Activated CD8-positive, alpha-beta memory T cell treated with anti-CD3 and anti-CD28 coated beads, Interleukin-2, amount 50 U/mL, for 48 hours (primary cell): Measurements from ENCODE around the gene MAPKAP1.
"Not testable (repeated sequence)": the region's sequence is repeated elsewhere in the genome, so short reads cannot be mapped to it uniquely, and the experiment has no call there.

Experiments
- DNase-seq: peaks from one replicate; pipeline ENCODE4 v3.0.0-alpha.2; 2020

MAPKAP1 gene

DNA sequence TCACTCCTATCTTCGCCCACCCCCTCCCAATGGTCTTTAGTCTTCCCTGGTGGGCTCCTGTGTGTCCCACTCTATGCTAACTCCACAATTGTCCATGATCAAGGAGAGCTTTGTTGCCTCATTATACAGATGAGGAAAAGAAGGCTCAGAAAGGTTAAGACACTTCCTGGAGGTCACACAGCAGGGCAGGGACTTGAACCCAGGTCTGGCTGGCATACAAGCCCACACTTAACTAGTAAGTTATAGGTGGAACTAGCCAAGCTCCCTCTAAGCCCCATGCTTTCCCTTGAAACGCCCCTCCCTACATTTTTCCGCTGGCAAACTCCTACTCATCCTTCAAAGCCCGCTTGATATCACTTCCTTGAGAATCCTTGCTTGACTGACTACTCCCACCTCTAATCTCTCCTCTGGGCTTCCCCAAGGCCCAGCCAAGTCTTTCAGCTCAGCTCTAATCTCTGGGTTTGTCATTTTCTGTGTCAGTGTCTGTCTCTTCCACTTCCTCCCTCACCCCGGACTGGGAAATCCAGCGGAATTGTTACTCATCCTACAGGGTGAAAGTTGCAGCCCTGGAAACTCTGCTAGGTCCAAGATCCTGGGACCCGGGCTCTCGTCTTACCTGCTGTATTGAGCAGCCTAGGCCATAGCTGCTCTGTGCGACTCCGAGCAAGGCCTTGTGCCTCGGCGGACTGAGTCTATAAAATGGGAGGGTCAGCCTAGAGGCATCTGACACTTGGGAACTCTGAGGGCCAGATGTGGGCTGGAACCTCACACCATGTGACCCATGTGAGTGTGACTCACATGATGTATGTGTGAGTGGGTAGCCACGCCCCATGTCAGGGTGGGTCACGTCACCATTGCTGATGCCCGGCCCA is 300.8 kb downstream of the MAPKAP1 start:
- DNase-seq: no peak

DNA sequence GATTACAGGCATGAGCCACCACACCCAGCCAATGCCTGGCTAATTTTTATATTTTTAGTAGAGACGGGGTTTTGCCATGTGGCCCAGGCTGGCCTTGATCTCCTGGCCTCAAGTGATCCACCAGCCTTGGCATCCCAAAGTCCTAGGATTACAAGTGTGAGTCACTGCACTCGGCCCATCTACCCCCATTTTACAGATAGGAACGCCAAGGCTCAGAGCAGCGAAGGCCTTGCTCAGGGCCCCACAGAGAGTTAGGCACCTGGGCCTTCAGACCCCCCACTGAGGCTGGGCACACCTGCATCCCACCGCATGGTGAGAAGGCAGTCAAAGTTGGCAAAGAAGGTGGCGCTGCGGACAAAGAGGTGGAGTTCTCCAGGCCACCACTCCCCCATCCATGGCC is 302.3 kb downstream of the MAPKAP1 start:
- no peak for DNase-seq

DNA sequence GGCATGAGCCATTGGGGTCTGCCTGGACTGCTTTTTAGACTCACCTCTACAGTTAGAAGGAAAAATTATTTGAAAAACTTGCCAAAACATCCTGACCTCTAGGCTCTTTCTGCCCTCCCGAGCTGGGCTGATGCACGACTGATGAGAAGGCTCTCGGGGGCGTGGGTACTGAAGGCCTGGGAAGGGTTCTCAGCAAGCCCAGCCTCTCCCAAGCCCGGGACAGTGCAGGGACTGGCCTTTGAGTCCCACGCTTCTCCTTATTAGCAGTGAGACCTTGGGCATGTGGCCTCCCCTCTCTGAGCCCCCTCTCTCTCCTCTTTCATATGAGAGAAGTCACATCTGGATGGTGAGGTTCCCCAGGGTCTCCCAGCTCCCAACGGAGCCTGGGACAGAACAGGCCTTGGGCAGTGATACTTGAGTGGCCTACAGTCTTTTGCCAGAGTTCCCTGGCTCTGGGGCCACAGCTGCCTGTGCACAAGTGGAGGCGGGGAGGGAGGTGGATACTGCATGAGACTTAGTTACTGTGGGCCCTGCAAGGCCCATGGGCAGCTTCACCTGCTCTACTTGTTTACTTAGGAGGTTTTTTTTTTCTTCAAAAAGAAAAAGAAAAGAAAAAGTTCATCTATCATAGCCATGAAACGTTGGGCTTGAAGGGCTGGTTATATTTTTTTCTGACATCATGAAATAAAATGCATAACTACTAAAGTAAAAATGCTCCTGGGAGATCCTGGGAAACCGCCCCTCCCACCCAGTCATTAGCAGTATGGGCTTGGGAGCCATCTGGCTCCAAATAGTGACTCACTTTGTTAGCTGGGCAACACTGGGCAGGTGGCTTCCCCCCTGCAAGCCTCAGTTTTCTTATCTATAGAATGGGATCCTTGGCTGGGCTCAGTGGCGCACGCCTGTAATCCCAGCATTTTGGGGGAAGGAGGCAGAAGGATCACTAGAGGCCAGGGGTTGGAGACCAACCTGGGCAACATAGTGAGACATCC is 306.0 kb downstream of the MAPKAP1 start:
- DNase-seq: no peak

- not testable (repeated sequence) for DNase-seq
Measured at GRCh38 chr9:125400232-125400631, 306.8 kb downstream of the MAPKAP1 start.

DNA sequence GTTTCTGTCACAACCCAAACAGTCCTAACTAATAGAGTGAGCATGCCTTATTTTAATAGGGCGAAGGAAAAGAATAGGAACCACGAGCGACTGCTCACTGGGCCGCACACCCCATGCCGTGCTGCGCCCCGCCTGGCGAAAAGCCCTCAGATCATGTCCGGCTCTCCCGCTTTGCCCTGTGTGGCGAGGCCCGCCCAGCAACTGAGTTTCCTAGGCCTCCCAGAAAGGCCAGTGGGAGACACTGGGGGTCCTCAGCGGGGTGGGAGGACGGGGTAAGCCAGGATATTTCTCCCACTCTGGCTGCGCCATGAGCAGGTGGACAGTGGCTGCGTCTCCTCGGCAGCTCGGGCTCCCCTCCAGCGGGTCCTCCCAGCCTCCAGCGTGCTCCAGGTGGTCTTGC is 307.3 kb downstream of the MAPKAP1 start:
- DNase-seq: no peak

GRCh38 chr9:125399165-125399564 is 307.8 kb downstream of the MAPKAP1 start:
- no peak for DNase-seq

DNA sequence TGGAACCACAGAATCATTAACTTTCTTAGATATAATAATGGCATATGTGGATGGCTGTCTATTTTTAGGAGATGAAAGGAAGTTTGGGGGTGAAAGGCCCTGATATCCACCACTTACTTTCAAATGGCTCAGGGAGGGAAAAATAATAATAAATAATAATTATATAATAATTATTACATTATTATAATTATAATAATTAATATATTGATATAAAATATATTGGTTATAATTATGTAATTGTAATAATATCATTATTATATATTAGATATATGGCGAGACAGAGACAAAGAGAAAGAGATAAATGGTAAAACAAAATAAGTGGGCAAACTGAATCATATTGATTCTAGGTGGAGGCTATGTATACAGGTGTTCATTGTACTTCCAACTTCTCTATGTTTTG is 308.8 kb downstream of the MAPKAP1 start:
- no peak for DNase-seq

DNA sequence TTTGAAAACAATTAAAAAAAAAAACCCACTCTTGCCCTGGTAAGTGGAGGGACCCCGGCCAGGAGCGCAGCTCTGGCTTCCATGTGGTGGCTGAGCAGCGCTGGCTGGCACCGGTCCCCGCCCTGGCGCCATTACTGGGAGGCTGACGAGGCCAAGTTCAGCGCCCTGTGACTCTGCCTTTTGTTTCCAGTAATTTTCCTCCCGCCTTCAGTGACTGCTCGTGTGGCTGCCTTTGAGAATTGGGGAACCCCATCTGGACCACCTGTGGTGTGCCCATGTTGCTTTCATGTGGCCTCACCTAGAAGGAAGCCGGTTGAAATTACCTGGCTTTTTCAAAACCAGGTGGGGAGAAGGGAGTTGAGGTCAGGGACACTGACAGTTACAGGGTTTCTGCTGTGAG is 309.3 kb downstream of the MAPKAP1 start:
- DNase-seq: no peak

GRCh38 chr9:125396799-125397198 is 310.2 kb downstream of the MAPKAP1 start:
- DNase-seq: no peak

DNA sequence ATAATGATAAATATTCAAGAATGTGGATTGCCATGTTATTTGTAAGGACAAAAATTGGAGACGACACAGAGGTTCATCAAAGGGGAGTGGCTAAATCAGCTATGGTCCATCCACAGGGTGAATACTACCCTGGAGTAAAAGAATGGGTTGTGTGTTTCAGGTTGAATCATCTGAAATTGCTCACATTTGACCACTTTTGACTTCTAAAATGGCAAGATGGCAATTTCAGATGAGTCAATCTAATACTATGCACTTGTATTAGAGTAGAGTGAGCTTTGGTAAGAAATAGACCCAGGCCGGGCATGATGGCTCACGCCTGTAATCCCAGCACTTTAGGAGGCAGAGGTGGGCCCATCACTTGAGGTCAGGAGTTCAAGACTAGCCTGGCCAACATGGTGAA is 313.6 kb downstream of the MAPKAP1 start:
- no peak for DNase-seq

GRCh38 chr9:125391704-125392103 is 315.3 kb downstream of the MAPKAP1 start:
- no peak for DNase-seq

DNA sequence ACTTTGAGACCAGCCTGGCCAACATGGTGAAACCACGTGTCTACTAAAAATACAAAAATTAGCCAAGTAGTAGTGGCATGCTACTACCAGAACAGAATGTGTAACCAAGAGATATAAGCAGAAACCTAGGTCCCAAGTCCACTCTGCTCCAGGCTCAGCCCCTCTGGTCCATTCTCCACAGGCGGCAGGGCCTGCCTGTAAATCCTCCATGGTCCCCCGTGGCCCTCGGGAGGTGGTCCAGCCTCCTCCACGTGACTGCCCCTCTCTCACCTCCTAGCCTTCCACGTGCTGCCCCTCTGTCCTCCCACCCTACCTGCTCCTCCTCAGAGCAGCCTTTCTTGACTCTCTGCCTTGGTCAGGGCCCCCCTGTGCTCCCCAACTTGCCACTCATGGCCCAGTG is 318.0 kb downstream of the MAPKAP1 start:
- DNase-seq: no peak

GRCh38 chr9:125387861-125388524 is 319.0 kb downstream of the MAPKAP1 start:
- DNase-seq: no peak
